GM18868 (cell line): Measurements from ENCODE around the gene OR2C3.
"Not testable (repeated sequence)": the region's sequence is repeated elsewhere in the genome, so short reads cannot be mapped to it uniquely, and the experiment has no call there.

Experiments
- ATAC-seq: cut with Tn5 transposase; IDR thresholded peaks from one replicate; pipeline ENCODE4 v1.9.1; 2021; ENCODE audit warnings: mild to moderate bottlenecking, moderate library complexity; ENCODE audit not compliant: unreplicated experiment

Gene OR2C3

GRCh38 chr1:247536340-247536739 lies at the start of gene OR2C3:
TSS of gene OR2C3 (minus strand) at chr1:247536440. CDS start at chr1:247532511, 3,929 bp downstream.
- no peak for ATAC-seq

GRCh38 chr1:247578946-247579460 lies 42.8 kb upstream of the OR2C3 start:
- no peak for ATAC-seq

- ATAC-seq = no peak
Measured at GRCh38 chr1:247576514-247576913, 40.3 kb upstream of the OR2C3 start.

- no peak for ATAC-seq
Measured at GRCh38 chr1:247574664-247575063, 38.4 kb upstream of the OR2C3 start.

GRCh38 chr1:247574236-247574635 lies 38.0 kb upstream of the OR2C3 start:
- no peak for ATAC-seq

- no peak for ATAC-seq
Measured at GRCh38 chr1:247562198-247562597, 26.0 kb upstream of the OR2C3 start.

- no peak for ATAC-seq
Measured at GRCh38 chr1:247561711-247562110, 25.5 kb upstream of the OR2C3 start.

- ATAC-seq = no peak
Measured at GRCh38 chr1:247557926-247558674, 21.9 kb upstream of the OR2C3 start.

- no peak for ATAC-seq
Measured at GRCh38 chr1:247552231-247552630, 16.0 kb upstream of the OR2C3 start.

GRCh38 chr1:247551721-247552120 lies 15.5 kb upstream of the OR2C3 start:
- no peak for ATAC-seq

GRCh38 chr1:247548769-247549182 lies 12.5 kb upstream of the OR2C3 start, which contains the start of gene GCSAML:
TSS of gene GCSAML (plus strand) at chr1:247549134. CDS start at chr1:247549192, 58 bp downstream.
- no peak for ATAC-seq

GRCh38 chr1:247548092-247548491 lies 11.9 kb upstream of the OR2C3 start:
- no peak for ATAC-seq

- no peak for ATAC-seq
Measured at GRCh38 chr1:247542811-247543210, 6.6 kb upstream of the OR2C3 start.

GRCh38 chr1:247540581-247540980 lies 4.3 kb upstream of the OR2C3 start:
- ATAC-seq = no peak

- ATAC-seq = no peak
Measured at GRCh38 chr1:247539215-247539614, 3.0 kb upstream of the OR2C3 start.

- ATAC-seq = no peak
Measured at GRCh38 chr1:247538561-247538960, 2.3 kb upstream of the OR2C3 start.

- no peak for ATAC-seq
Measured at GRCh38 chr1:247535402-247535801, 838 bp downstream of the OR2C3 start.

- no peak for ATAC-seq
Measured at GRCh38 chr1:247531937-247532336, 4.3 kb downstream of the OR2C3 start.

GRCh38 chr1:247530785-247531184 lies 5.5 kb downstream of the OR2C3 start:
- no peak for ATAC-seq

- ATAC-seq = no peak
Measured at GRCh38 chr1:247529771-247530355, 6.4 kb downstream of the OR2C3 start.

GRCh38 chr1:247528812-247529474 lies 7.3 kb downstream of the OR2C3 start:
- no peak for ATAC-seq

- not testable (repeated sequence) for ATAC-seq
Measured at GRCh38 chr1:247521886-247522285, 14.4 kb downstream of the OR2C3 start.
